Measurements from ENCODE around the gene ELMO1. TPM values are rescaled to one million over a fixed set of nuclear protein-coding genes. Genes with fewer than 3 reads are reported as not detected.

Gene ELMO1
- total and polyA plus RNA-seq, 4 donors: 10.1 to 183 (median 34.4) TPM

DNA sequence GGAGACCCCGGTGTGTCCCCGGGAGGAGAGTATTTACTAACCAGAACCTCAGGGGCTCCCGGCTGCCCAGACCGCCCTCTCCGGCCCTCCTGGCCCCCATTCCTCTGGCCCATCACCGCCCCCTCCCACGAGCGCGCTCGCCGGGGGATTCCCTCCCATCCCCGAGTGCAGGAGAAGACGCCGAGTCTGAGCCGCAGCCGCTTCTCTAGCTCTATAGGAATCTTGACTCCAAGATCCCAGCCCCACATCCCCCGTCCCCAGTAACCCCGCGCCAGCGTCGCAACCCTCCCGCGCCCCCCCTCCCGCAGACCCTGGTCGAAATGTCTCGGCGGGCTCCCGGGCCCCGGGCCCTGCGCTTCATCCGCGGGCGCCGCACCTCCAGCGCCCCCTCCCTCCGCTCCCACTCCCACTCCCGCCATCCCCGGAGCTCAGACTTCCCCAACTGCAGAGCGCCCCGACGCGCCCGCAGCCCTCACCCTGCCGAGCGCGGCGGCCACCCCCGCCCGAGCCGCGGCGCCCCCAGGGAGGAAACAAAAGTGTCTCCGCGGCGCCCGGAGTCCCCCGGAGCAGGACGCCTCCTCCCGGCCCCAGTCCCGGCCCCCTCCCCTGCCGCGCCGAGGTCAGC is 541 bp downstream of the ELMO1 start:
- H3K9me3 ChIP-seq (ENCODE audit: control insufficient read depth in 4 of 4, insufficient read depth in 3 of 4, low read length in 3 of 4): no peaks in the 10 kb centered on the region
- H3K4me3 ChIP-seq: peak overlapping the region; percentile 66
- H3K27me3 ChIP-seq (ENCODE audit: control insufficient read depth in 3 of 3, insufficient read depth in 3 of 3, low read length in 2 of 3): peaks cover 0 to 7% (median 0%) of the 10 kb centered on the region in 3 donors
- no peak for DNase-seq
- H3K36me3 ChIP-seq (ENCODE audit: control insufficient read depth in 4 of 4, insufficient read depth in 4 of 4, low read length in 4 of 4): peaks cover 0 to 4% (median 0%) of the 10 kb centered on the region in 4 donors
- WGBS, 2 donors: 1% methylated on average over 48 to 62 of the region's 63 CpGs
- peak overlapping the region; percentile 76 to 94 for H3K27ac ChIP-seq (ENCODE audit: low read depth in 1 of 2, low read length in 1 of 2)
- peaks cover 0 to 26% (median 5%) of the 10 kb centered on the region in 5 donors for H3K4me1 ChIP-seq (ENCODE audit: control insufficient read depth in 5 of 5, insufficient read depth in 5 of 5, low read length in 5 of 5)
- ATAC-seq (ENCODE audit: insufficient read depth, low FRiP score): peak; percentile 25
- H3K9ac ChIP-seq (ENCODE audit: insufficient read depth in 1 of 2, low read length in 2 of 2): no peak overlapping the region
- TF ChIP-seq, protein P1, sequence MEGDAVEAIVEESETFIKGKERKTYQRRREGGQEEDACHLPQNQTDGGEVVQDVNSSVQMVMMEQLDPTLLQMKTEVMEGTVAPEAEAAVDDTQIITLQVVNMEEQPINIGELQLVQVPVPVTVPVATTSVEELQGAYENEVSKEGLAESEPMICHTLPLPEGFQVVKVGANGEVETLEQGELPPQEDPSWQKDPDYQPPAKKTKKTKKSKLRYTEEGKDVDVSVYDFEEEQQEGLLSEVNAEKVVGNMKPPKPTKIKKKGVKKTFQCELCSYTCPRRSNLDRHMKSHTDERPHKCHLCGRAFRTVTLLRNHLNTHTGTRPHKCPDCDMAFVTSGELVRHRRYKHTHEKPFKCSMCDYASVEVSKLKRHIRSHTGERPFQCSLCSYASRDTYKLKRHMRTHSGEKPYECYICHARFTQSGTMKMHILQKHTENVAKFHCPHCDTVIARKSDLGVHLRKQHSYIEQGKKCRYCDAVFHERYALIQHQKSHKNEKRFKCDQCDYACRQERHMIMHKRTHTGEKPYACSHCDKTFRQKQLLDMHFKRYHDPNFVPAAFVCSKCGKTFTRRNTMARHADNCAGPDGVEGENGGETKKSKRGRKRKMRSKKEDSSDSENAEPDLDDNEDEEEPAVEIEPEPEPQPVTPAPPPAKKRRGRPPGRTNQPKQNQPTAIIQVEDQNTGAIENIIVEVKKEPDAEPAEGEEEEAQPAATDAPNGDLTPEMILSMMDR (IDR thresholded peaks at IDR 0.05; ENCODE audit: control extremely low read depth, extremely low read depth): no peak

DNA sequence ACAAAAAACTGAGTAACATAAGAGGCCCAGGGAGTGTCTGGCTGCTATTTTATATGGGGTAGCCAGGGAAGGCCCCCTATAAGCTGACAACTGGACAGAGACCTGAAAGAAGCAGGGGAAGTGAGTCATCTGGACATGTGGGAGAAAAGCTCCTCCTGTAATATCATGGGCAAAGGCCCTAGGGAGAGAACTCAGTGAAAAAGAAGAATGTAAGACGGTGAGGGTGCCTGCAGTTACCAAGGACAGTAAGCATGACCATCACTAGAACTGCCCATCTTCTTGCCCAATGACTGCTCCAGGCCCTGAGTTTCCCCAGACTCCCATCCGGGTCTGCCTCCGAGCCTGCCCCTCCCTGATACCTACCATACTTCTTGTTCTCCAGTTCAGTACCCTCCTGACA is 2.3 kb downstream of the ELMO1 start:
- peak overlapping the region in 1 of 2 donors; percentile 45 for H3K27ac ChIP-seq (ENCODE audit: low read depth in 1 of 2, low read length in 1 of 2)
- H3K4me3 ChIP-seq: no peak overlapping the region
- ATAC-seq (ENCODE audit: insufficient read depth, low FRiP score) (no peak), DNase-seq (no peak)
- TF ChIP-seq, protein P1 (IDR thresholded peaks at IDR 0.05; ENCODE audit: control extremely low read depth, extremely low read depth): no peak
- peaks cover 2 to 30% (median 5%) of the 10 kb centered on the region in 5 donors for H3K4me1 ChIP-seq (ENCODE audit: control insufficient read depth in 5 of 5, insufficient read depth in 5 of 5, low read length in 5 of 5)
- WGBS, 2 donors: 29 to 64% methylated on average over 3 of the region's 3 CpGs
- H3K9ac ChIP-seq (ENCODE audit: insufficient read depth in 1 of 2, low read length in 2 of 2): peak overlapping the region in 1 of 2 donors; percentile 70
- H3K36me3 ChIP-seq (ENCODE audit: control insufficient read depth in 4 of 4, insufficient read depth in 4 of 4, low read length in 4 of 4): peaks cover 0 to 4% (median 0%) of the 10 kb centered on the region in 4 donors
- H3K27me3 ChIP-seq (ENCODE audit: control insufficient read depth in 3 of 3, insufficient read depth in 3 of 3, low read length in 2 of 3): peaks cover 0 to 7% (median 0%) of the 10 kb centered on the region in 3 donors
- no peaks in the 10 kb centered on the region for H3K9me3 ChIP-seq (ENCODE audit: control insufficient read depth in 4 of 4, insufficient read depth in 3 of 4, low read length in 3 of 4)

DNA sequence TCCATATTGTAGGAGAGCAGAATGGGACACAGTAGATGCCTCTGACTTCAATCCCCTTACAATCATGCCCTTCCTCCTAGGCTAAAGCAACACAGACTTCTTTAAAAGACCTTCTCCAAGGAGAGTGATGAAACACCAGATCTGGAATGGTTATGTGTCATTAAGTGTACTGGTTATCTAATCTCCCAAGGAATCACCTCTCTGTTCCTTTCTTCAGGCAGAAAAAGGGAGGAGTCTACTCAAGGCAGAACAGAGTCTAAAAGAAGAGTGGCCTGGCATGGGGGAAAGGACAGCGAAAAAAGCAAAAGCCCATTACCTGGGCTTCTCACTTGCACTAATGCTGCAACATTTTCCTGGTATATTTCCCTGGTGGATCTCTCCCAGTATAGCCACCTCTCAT is 2.9 kb downstream of the ELMO1 start:
- Histone ChIP-seq H3K9ac (ENCODE audit: insufficient read depth in 1 of 2, low read length in 2 of 2) (no peak overlapping the region), H3K4me1 (ENCODE audit: control insufficient read depth in 5 of 5, insufficient read depth in 5 of 5, low read length in 5 of 5) (peaks cover 2 to 36% (median 5%) of the 10 kb centered on the region in 5 donors), H3K27me3 (ENCODE audit: control insufficient read depth in 3 of 3, insufficient read depth in 3 of 3, low read length in 2 of 3) (peaks cover 0 to 7% (median 0%) of the 10 kb centered on the region in 3 donors), H3K4me3 (no peak overlapping the region), H3K36me3 (ENCODE audit: control insufficient read depth in 4 of 4, insufficient read depth in 4 of 4, low read length in 4 of 4) (peaks cover 0 to 4% (median 0%) of the 10 kb centered on the region in 4 donors), H3K9me3 (ENCODE audit: control insufficient read depth in 4 of 4, insufficient read depth in 3 of 4, low read length in 3 of 4) (no peaks in the 10 kb centered on the region), H3K27ac (ENCODE audit: low read depth in 1 of 2, low read length in 1 of 2) (peak overlapping the region in 1 of 2 donors; percentile 32)
- WGBS, 2 donors: 100% methylated on average over 1 of the region's 1 CpG
- ATAC-seq (ENCODE audit: insufficient read depth, low FRiP score) (no peak), DNase-seq (no peak)
- TF ChIP-seq, protein P1 (IDR thresholded peaks at IDR 0.05; ENCODE audit: control extremely low read depth, extremely low read depth): no peak

All from lung (tissue), 12 donors.